Stomach (tissue), 4 donors: ENCODE measurements around the gene MRPL19.

Source experiments
- EP300 ChIP-seq: sonication (generic); formaldehyde crosslinking; IDR thresholded peaks from one replicate; pipeline ENCODE4 v1.6.1; 2017; ENCODE audit warnings: antibody characterized with exemption
- POLR2AphosphoS5 ChIP-seq, 3 donors: sonication (generic); formaldehyde crosslinking; IDR thresholded peaks; one replicate each; pipeline ENCODE4 v1.6.1; 2016; ENCODE audit warnings: antibody characterized with exemption in 3 of 3

GRCh38 chr2:75710220-75710576 is 63.6 kb downstream of the MRPL19 start:
- TF ChIP-seq POLR2AphosphoS5 (IDR thresholded peaks at IDR 0.05) (no peak), EP300 (no peak)
